HG03565 (cell line): ENCODE data around the gene PTPRB.
"Not testable (repeated sequence)": the region's sequence is repeated elsewhere in the genome, so short reads cannot be mapped to it uniquely, and the experiment has no call there.

ENCODE experiments used
- ATAC-seq: cut with Tn5 transposase; IDR thresholded peaks from one replicate; pipeline ENCODE4 v1.9.1; 2021; ENCODE audit warnings: mild to moderate bottlenecking, moderate library complexity; ENCODE audit not compliant: unreplicated experiment

Gene PTPRB

DNA sequence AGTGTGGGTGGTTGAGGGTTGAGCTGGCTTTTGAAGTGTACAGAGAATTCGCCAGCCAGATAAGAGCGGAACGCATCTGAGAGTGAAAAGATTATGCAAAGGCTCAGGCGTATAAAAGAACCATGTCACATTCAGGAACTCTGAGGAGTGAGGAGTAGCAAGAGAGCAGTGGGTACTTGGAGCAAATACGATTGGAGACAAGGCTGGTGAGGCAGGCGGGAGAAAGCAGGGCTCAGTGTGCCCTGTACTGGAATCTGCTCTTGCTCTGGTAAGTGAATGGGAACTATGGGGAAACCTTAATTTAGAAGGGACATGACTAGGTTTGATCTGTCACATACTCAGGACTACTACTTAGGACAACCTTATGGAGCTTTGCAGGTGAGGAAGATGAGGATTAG lies 87.0 kb downstream of the PTPRB start:
- ATAC-seq = no peak

GRCh38 chr12:70549340-70550179 lies 87.7 kb downstream of the PTPRB start:
- ATAC-seq = no peak

DNA sequence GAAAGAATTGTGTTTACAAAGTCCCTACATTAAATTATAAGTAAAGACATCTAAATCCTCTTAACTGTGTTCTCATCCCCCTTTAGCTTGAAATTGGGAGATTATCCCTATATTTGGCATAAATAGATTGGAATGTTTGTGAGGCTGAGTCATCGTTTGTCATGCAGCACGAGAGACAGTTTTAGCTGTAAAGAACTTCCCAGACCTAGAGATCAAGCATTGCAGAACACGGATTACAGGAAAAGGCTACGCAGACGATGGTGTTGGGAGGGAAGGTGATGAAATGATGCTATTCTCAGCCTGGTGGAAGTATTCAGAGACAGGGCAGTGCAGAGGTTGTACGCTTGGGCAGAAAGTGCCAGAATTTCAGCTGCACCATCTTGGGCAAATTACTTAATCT lies 93.8 kb downstream of the PTPRB start:
- ATAC-seq = no peak

DNA sequence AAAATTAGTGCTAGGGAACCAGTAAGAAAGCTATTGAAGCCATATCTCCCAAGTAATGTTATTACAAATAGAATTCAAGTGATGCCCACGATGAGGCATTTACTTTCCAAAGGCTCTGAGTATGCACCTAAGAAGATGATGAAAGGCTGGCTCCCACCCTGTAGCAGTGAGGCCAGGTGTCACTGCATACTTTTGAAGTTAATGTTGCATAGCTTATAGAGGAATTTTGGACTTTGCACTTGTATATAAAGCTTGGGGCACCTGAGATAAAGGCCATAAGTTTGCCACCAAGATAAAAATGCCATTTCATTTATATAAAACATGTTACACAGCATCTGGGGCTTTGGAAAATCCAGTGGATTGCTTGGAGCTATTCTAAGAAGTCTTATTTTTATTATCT lies 96.2 kb downstream of the PTPRB start:
- ATAC-seq = no peak

- no peak for ATAC-seq
Observed at GRCh38 chr12:70536650-70537049, 100.6 kb downstream of the PTPRB start.

- ATAC-seq = no peak
Observed at GRCh38 chr12:70535896-70536374, 101.3 kb downstream of the PTPRB start.

GRCh38 chr12:70534466-70534865 lies 102.8 kb downstream of the PTPRB start:
- ATAC-seq = no peak

- no peak for ATAC-seq
Observed at GRCh38 chr12:70529647-70530046, 107.6 kb downstream of the PTPRB start.

DNA sequence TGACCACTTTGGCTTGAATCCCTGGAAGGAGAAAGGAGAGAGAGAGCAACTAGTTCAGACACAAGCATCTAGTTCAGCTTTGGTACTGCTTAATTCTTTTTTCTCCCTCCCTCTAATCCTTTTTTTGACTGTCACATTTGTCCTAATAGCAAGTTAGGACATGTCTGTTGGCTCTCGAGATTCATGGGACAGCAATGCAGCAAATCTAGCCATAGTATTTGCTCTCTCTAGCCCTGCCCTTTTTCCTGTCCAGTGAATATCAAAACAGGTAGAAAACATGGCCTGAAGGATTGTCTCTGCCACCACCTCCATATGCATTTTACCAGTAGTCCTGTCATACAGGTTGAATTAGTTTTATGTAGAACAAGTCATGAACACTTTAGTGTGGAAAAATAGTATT lies 116.4 kb downstream of the PTPRB start:
- no peak for ATAC-seq

DNA sequence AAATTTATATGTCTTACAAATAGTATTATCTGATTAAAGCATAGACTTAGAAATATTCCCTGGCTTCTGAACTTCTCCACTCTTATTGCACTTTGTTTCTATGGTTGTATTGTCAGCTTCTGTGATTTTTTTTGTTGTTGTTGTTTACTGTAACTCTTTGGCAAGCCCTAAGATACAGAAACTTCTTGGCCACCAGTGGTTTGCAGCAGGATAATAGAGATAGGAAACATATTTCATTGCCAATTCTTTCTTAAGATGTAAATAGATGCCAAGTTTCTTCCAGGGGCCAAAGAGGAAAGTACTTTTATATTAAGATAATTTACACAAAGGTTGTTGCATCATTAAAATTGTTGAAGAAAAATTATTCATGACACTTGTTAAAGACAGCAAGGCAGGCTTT lies 123.8 kb downstream of the PTPRB start:
- ATAC-seq = no peak

DNA sequence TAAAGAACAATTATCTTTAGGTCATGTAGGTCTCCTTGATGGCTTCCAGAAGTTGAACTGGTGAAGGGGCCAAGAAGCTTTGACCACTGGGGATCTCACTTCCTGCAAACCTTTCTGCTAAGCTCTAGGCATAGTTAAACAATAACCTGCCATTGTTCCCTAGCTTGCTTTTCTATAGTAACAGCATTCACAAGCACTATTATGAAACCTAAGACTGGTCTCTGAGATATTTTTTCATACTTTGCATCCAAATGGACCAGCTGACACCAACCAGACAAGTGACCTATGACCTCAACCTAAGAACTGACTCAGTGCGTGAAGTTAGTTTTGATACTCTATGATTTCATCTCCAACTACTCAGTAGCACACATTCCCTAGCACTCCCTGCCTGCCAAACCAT lies 129.1 kb downstream of the PTPRB start:
- ATAC-seq = no peak

DNA sequence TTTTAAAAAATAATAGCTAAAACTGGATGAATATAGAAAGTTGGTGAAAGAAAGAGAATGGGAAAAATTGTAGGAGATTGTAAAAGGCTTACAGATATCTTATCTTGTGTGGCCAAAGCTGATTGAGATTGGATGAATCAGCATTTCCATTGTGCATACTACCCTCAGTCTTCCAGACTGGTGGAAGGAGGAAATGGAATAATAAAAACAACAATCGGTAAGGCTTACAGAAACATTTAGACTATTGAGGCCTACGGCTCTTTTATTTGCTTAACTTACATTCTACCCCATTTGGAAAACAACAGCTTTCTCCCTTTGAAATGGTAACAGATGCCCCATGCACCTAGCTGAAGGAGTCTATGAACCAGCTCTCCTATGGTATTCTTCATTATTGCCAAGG lies 129.8 kb downstream of the PTPRB start:
- ATAC-seq = no peak

DNA sequence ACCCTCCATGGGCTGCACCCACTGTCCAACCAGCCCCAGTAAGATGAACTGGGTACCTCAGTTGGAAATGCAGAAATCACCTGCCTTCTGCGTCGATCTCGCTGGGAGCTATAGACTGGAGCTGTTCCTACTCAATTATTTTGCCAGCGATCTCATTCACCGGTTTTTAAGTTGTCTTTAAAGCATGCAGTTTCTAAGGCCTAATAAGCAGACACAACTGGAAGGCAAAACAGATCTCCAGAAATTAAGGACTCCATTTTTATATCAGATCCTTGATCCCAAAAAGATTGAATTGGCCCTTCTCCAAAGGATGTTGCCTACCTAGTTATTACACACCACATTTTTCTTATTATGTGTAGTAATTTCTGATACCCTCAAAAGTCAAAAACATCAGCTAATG lies 139.7 kb downstream of the PTPRB start:
- no peak for ATAC-seq

- not testable (repeated sequence) for ATAC-seq
Observed at GRCh38 chr12:70492904-70493303, 144.3 kb downstream of the PTPRB start.

GRCh38 chr12:70490928-70491327 lies 146.3 kb downstream of the PTPRB start:
- not testable (repeated sequence) for ATAC-seq

GRCh38 chr12:70487440-70487839 lies 149.8 kb downstream of the PTPRB start:
- ATAC-seq = peak; percentile 53

DNA sequence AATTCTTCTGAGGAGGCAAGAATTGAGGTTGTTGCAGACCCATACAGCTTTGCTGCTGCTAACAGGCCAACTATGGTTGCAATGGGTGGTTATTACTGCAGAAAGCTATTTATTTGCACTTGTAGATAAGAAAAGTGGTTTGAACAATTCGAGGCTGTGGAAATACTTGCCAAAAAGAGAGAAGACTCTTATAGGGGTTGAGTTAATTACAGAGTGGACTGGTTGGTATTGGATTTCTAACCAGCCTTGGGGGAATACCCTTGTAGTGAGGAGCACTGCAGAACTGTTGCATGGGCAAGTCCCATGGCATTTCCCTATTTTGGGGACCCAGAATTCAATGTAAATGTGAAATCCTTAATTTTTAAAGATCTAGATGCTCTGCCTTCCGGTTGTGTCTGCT lies 150.6 kb downstream of the PTPRB start:
- no peak for ATAC-seq

DNA sequence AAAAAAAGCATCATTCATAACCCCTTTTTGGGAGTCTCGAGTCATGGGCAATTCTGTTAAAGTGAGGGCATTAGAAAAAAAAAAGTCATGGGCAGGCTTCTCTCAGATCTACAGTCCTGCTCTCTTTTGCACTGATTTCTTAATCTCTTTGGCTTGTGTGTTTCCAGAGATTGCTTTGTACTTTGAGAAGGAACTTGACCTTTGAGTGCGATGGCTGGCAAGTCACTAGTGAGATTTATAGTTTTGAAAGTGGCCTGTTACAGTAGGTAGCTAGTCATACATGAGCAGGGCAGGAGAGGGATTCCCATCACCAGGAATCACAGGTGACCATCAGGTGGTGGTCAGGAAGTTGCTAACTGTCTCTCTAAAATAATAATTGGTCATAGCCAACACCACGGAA lies 151.5 kb downstream of the PTPRB start:
- ATAC-seq = no peak

DNA sequence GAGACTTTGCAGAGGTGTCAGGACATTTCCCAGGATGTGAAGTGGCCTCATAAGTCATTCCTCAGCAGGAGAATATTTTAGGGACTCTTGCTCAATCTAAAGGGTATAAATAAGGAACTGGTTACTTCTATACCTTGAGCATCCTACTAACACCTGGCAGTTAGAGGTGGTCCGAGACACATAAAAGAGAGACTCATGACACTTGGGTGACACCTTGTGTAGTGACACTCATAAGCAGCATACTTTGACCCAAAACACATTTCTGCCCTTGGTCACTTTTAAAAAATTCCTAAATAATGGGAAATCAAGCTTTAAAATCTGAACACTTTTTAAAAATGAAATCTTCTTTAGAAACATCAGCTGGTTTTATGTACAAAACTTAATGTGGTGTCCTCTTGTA lies 152.8 kb downstream of the PTPRB start:
- no peak for ATAC-seq

GRCh38 chr12:70482764-70483163 lies 154.5 kb downstream of the PTPRB start:
- ATAC-seq = no peak

DNA sequence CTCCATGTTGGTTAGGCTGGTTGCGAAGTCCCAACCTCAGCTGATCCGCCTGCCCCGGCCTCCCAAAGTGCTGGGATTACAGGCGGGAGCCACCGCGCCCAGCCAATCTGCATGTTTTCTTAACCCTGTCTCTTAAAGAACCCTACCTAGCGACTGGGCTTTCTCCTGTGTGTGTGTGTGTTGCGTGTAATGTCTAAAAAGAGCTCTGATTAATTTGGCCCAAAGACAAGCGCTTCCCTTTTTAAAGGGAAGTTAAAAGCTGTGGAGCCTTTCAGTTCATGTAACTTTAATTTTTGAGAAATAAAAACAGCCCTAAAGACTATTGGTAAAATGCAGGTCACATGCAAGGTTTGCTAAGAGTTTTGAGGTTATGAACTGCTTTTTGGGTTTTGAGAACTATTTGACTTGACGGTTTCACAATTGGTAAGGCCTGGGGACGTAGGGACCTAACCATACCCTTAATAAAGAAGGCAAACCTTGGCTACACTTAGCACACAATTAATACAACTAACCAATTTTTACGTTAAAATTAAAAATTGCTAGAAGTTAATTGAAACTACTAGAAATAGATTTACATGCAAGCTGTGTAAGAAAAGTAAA lies 167.9 kb downstream of the PTPRB start:
- ATAC-seq = no peak

GRCh38 chr12:70468741-70469140 lies 168.5 kb downstream of the PTPRB start:
- ATAC-seq = no peak
